HCT116 (cell line): ENCODE measurements around the gene ISCA1. TPM values are rescaled to one million over a fixed set of nuclear protein-coding genes. Genes with fewer than 3 reads are reported as not detected.

Experiments
- ATAC-seq: fragments of 200-7000 bp; cut with Tn5 transposase; 2 replicates; pipeline ENCODE4 v1.9.1; 2020; ENCODE audit warnings: mild to moderate bottlenecking, moderate library complexity
- BruUV-seq: library from RNA; stranded (reverse); fragments of 400-500 nt; replicated peaks from 2 replicates; lab custom pipeline; 2021; lab: Mats Ljungman, UMichigan
- CTCF ChIA-PET: fragments of 300-600 bp; sonication (Branson Sonifier 250); formaldehyde crosslinking; loops from one replicate; lab custom pipeline; 2021; ENCODE audit warnings: antibody characterized with exemption; lab: Charles Lee
- POLR2A ChIA-PET: fragments of 300-600, 350-600 bp; sonication (Branson Sonifier 250); formaldehyde crosslinking; loops from one replicate; lab custom pipeline; 2021; ENCODE audit warnings: antibody characterized with exemption; lab: Charles Lee
- RAD21 ChIA-PET, 2 experiments: fragments of 300-600 bp; sonication (Branson Sonifier 250); formaldehyde crosslinking; loops; one replicate each; lab custom pipeline; 2023; ENCODE audit warnings: low total read pairs in 2 of 2; ENCODE audit not compliant: uncharacterized antibody in 2 of 2, unreplicated experiment in 2 of 2, low non-redundant PET in 1 of 2; lab: Charles Lee
- DNase-seq: peaks from one replicate; pipeline ENCODE4 v3.0.0-alpha.2; 2010; ENCODE audit warnings: low read depth, low spot score
- H2AFZ ChIP-seq: fragments of 200-600 bp; shearing (Covaris generic), sonication (generic); 2 replicates; pipeline ENCODE4 v1.6.1; 2017; ENCODE audit warnings: low read depth, mixed run types, mixed read lengths, antibody characterized with exemption, low read length; ENCODE audit not compliant: poor library complexity, severe bottlenecking
- H3K27ac ChIP-seq: 2 replicates; pipeline ENCODE4 v1.5.1; 2012; ENCODE audit warnings: low read depth, low read length
- H3K27me3 ChIP-seq: fragments of 200-600 bp; sonication (generic); 2 replicates; pipeline ENCODE4 v1.6.1; 2016; ENCODE audit warnings: mixed run types, low read length, mixed read lengths; ENCODE audit not compliant: insufficient read depth
- H3K36me3 ChIP-seq, 2 experiments: fragments of 200-500 bp in 1 of 2; fragments of 200-600 bp in 1 of 2; sonication (Bioruptor generic) in 1 of 2; sonication (generic) in 1 of 2; 2 replicates each; pipeline versions ENCODE4 v1.5.1 to v1.6.1; 2014 to 2016; ENCODE audit warnings: low read length in 2 of 2, inconsistent platforms in 1 of 2, mixed read lengths in 1 of 2, mixed run types in 1 of 2; ENCODE audit not compliant: insufficient read depth in 2 of 2, control insufficient read depth in 1 of 2
- H3K4me1 ChIP-seq, 2 experiments: fragments of 200-600 bp in 1 of 2; sonication (generic) in 1 of 2; 2 replicates each; pipeline versions ENCODE4 v1.5.1 to v1.6.1; 2012 to 2017; ENCODE audit warnings: low read length in 2 of 2, inconsistent platforms in 1 of 2, mild to moderate bottlenecking in 1 of 2, mixed read lengths in 1 of 2, mixed run types in 1 of 2, moderate library complexity in 1 of 2; ENCODE audit not compliant: insufficient read depth in 2 of 2, control insufficient read depth in 1 of 2
- H3K4me2 ChIP-seq: fragments of 200-600 bp; sonication (generic); 2 replicates; pipeline ENCODE4 v1.6.1; 2017; ENCODE audit warnings: mixed run types, low read length, mixed read lengths
- H3K4me3 ChIP-seq, 2 experiments: fragments of 200-600 bp in 1 of 2; sonication (generic) in 1 of 2; replicated peaks in 1 of 2; 2 replicates each; pipeline ENCODE4 v1.5.1; 2011 to 2016; ENCODE audit warnings: low read length in 2 of 2, control low read depth in 1 of 2, low read depth in 1 of 2, mild to moderate bottlenecking in 1 of 2, mixed read lengths in 1 of 2, mixed run types in 1 of 2
- H3K79me2 ChIP-seq: fragments of 200-600 bp; sonication (generic); 2 replicates; pipeline ENCODE4 v1.6.1; 2017; ENCODE audit warnings: mild to moderate bottlenecking, mixed run types, low read length, moderate library complexity, mixed read lengths; ENCODE audit not compliant: insufficient read depth
- H3K9ac ChIP-seq: fragments of 200-600 bp; sonication (generic); 2 replicates; pipeline ENCODE4 v1.6.1; 2016; ENCODE audit warnings: low read length, mixed read lengths
- H3K9me2 ChIP-seq: fragments of 200-600 bp; sonication (generic), shearing (Covaris generic); 2 replicates; pipeline ENCODE4 v1.6.1; 2017; ENCODE audit warnings: mixed run types, mild to moderate bottlenecking, moderate library complexity; ENCODE audit not compliant: insufficient read depth
- H3K9me3 ChIP-seq, 2 experiments: fragments of 200-500 bp in 1 of 2; fragments of 200-600 bp in 1 of 2; sonication (Bioruptor generic) in 1 of 2; sonication (generic) in 1 of 2; 2 replicates each; pipeline ENCODE4 v1.6.1; 2014 to 2017; ENCODE audit warnings: low read length in 2 of 2, mixed read lengths in 2 of 2, inconsistent platforms in 1 of 2, low read depth in 1 of 2, mild to moderate bottlenecking in 1 of 2, mixed run types in 1 of 2, moderate library complexity in 1 of 2; ENCODE audit not compliant: control insufficient read depth in 1 of 2, insufficient read depth in 1 of 2
- H4K20me1 ChIP-seq: fragments of 200-600 bp; sonication (generic), shearing (Covaris generic); 2 replicates; pipeline ENCODE4 v1.6.1; 2017; ENCODE audit warnings: mixed run types, mild to moderate bottlenecking, moderate library complexity; ENCODE audit not compliant: insufficient read depth
- CEBPB ChIP-seq: IDR thresholded peaks from 2 replicates; pipeline ENCODE4 v1.6.1; 2012; ENCODE audit warnings: low read depth
- EZH2phosphoT487 ChIP-seq: fragments of 200-600 bp; IDR thresholded peaks from 2 replicates; pipeline ENCODE4 v1.6.1; 2018; ENCODE audit warnings: antibody characterized with exemption, borderline replicate concordance
- FOSL1 ChIP-seq: IDR thresholded peaks from 2 replicates; pipeline ENCODE4 v1.6.1; 2012; ENCODE audit warnings: low read depth
- MAX ChIP-seq: IDR thresholded peaks from 2 replicates; pipeline ENCODE4 v1.6.1; 2012
- POLR2AphosphoS5 ChIP-seq: IDR thresholded peaks from 2 replicates; pipeline ENCODE4 v1.6.1; 2011; ENCODE audit warnings: mild to moderate bottlenecking, low read depth, low read length, moderate library complexity
- REST ChIP-seq: IDR thresholded peaks from 2 replicates; pipeline ENCODE4 v1.6.1; 2012; ENCODE audit warnings: low read depth
- SRF ChIP-seq: IDR thresholded peaks from 2 replicates; pipeline ENCODE4 v1.6.1; 2012; ENCODE audit warnings: low read depth
- TCF7L2 ChIP-seq: IDR thresholded peaks from 2 replicates; pipeline ENCODE4 v1.7.0; 2011; ENCODE audit warnings: borderline replicate concordance, inconsistent platforms; ENCODE audit not compliant: insufficient read depth, insufficient read length; ENCODE audit errors: extremely low read depth
- ZFX ChIP-seq: fragments of 450-650 bp; IDR thresholded peaks from 2 replicates; pipeline ENCODE4 v1.6.1; 2017
- intact Hi-C: fragments of 100-400 bp; cut with micrococcal nuclease; formaldehyde crosslinking; loops from 2 replicates; pipeline ENCODE4 v1.10.0; 2022
- total RNA-seq: library from RNA; stranded (reverse); gene quantifications from one replicate; pipeline ENCODE4 v1.2.1, GENCODE V29; 2021; ENCODE audit not compliant: unreplicated experiment

ISCA1 gene
- total RNA-seq, 1 experiment from 2014 or later = 25.7 TPM

GRCh38 chr9:86250123-86250522 lies 32.2 kb downstream of the ISCA1 start:
- Histone ChIP-seq H3K9me2 (no peaks in the 10 kb centered on the region), H3K4me2 (no peak overlapping the region), H2AFZ (no peak overlapping the region), H3K9ac (no peak overlapping the region), H3K4me1 (no peaks in the 10 kb centered on the region), H3K79me2 (no peaks in the 10 kb centered on the region), H3K9me3 (no peaks in the 10 kb centered on the region), H3K27me3 (no peaks in the 10 kb centered on the region), H4K20me1 (no peaks in the 10 kb centered on the region), H3K27ac (no peak overlapping the region), H3K4me3 (no peak overlapping the region), H3K36me3 (no peaks in the 10 kb centered on the region)
- no TSS peak for BruUV-seq
- TF ChIP-seq EZH2phosphoT487 (no peak), POLR2AphosphoS5 (no peak), REST (no peak), FOSL1 (no peak), TCF7L2 (no peak), CEBPB (no peak), ZFX (no peak), MAX (no peak), SRF (no peak)
- CTCF ChIA-PET = no interaction called here
- POLR2A ChIA-PET = no interaction called here
- RAD21 ChIA-PET = no interaction called here
- ATAC-seq = no peak
- intact Hi-C loops = no loop called here
- DNase-seq = no peak
